Measurements from ENCODE around the gene PTGER4. TPM values are rescaled to one million over a fixed set of nuclear protein-coding genes. Genes with fewer than 3 reads are reported as not detected.

PTGER4 gene
- polyA plus RNA-seq, 1 of the 3 experiments (the other 2 are of a cell fraction): not detected

DNA sequence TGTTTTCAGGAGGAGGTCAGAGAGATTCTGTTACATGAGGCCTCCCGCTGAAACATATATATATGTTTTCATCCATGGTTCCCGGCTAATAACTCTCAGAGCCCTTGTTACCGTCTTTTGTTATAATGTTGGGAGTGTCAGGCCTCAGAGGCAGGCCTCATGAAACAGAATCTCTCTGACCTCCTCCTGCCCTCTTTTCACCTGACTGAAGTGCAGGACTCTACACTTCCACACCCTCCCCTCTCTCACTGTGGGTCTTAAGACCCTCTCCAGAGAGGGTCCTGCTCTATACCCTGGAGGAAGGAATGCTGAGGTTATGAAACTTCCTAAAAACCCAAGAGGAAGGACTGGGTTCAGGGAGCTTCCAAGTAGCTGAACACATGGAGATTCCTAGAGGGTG is 28.5 kb upstream of the PTGER4 start:
- no peaks in the 10 kb centered on the region for H3K36me3 ChIP-seq (replicated peaks in 1 of 2; ENCODE audit: control insufficient read depth in 1 of 2, insufficient read depth in 2 of 2, low read length in 1 of 2)
- TF ChIP-seq FOSL2 (IDR thresholded peaks at IDR 0.05; ENCODE audit: borderline replicate concordance, low read depth) (no peak), TEAD4 (IDR thresholded peaks at IDR 0.05; ENCODE audit: borderline replicate concordance, insufficient read depth) (no peak)
- TF ChIP-seq, protein P1, sequence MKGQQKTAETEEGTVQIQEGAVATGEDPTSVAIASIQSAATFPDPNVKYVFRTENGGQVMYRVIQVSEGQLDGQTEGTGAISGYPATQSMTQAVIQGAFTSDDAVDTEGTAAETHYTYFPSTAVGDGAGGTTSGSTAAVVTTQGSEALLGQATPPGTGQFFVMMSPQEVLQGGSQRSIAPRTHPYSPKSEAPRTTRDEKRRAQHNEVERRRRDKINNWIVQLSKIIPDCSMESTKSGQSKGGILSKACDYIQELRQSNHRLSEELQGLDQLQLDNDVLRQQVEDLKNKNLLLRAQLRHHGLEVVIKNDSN (IDR thresholded peaks at IDR 0.05; ENCODE audit: borderline replicate concordance, low read depth): no peak
- TF ChIP-seq, protein P2, sequence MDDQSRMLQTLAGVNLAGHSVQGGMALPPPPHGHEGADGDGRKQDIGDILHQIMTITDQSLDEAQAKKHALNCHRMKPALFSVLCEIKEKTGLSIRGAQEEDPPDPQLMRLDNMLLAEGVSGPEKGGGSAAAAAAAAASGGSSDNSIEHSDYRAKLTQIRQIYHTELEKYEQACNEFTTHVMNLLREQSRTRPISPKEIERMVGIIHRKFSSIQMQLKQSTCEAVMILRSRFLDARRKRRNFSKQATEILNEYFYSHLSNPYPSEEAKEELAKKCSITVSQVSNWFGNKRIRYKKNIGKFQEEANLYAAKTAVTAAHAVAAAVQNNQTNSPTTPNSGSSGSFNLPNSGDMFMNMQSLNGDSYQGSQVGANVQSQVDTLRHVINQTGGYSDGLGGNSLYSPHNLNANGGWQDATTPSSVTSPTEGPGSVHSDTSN (IDR thresholded peaks at IDR 0.05): no peak
- TF ChIP-seq, protein P3, sequence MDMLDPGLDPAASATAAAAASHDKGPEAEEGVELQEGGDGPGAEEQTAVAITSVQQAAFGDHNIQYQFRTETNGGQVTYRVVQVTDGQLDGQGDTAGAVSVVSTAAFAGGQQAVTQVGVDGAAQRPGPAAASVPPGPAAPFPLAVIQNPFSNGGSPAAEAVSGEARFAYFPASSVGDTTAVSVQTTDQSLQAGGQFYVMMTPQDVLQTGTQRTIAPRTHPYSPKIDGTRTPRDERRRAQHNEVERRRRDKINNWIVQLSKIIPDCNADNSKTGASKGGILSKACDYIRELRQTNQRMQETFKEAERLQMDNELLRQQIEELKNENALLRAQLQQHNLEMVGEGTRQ (IDR thresholded peaks at IDR 0.05; ENCODE audit: borderline replicate concordance, low read depth, low read length): no peak
- DNase-seq: no peak
- no peaks in the 10 kb centered on the region for H3K9me3 ChIP-seq
- no peak overlapping the region for H2AFZ ChIP-seq (ENCODE audit: low read depth)
- H3K9me2 ChIP-seq: no peaks in the 10 kb centered on the region
- no peaks in the 10 kb centered on the region for H3K4me1 ChIP-seq (ENCODE audit: control insufficient read depth in 1 of 2, insufficient read depth in 2 of 2, low read depth in 1 of 2, low read length in 1 of 2)
- H4K20me1 ChIP-seq (ENCODE audit: insufficient read depth): no peaks in the 10 kb centered on the region
- H3K4me2 ChIP-seq: no peak overlapping the region
- 63% methylated on average over 3 of the region's 3 CpGs for WGBS (ENCODE audit: low lambda C conversion rate)
- no peak overlapping the region for H3K9ac ChIP-seq
- POLR2A ChIA-PET: no interaction called here
- no peaks in the 10 kb centered on the region for H3K79me2 ChIP-seq (ENCODE audit: insufficient read depth)
- H3K4me3 ChIP-seq (ENCODE audit: low read depth in 2 of 2, low read length in 1 of 2): no peak overlapping the region
- H3K27ac ChIP-seq (ENCODE audit: low read depth in 2 of 2, low read length in 1 of 2): no peak overlapping the region
- H3F3A ChIP-seq (replicated peaks; ENCODE audit: insufficient read depth): no peaks in the 10 kb centered on the region
- no peaks in the 10 kb centered on the region; the same call in 1 of the 2 replicates for H3K27me3 ChIP-seq (ENCODE audit: insufficient read depth)
- CTCF ChIA-PET: no interaction called here

DNA sequence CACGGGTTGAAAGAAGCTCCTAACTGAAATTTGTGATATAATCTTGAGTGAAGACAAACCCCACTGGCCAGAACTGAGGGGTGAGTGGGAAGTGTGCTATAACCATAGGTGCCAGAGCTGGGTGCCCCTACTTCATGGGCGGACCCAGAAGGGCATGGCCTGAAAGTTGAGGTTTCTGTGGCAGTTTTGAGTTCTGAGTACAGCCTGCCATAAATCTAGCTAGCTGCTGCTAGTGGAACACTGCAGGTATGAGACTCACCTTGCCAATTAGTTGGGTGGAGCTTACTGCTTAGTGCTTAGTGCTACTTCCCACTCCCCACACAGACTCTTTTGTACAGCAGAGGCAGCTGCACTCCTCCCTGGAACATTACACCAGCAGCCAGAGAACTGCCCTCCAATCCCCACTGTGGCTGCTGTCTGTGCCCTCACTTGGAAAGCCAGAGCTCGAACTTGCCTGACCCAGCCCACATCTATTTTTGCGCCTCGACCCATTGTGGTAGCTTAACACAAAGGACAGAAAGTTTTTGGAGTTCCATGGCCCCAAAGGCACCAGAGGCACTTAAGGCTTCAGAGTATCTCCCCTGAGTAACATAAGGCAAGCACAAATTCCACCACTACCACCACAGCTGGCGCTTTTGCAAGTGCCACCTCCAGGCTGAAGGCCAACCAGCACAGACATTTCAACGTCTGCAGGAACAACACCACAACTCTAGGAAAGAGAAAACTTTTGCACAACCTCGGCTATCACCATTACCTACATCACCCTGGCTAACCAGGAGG is 27.1 kb upstream of the PTGER4 start:
- H3K9ac ChIP-seq: no peak overlapping the region
- no peaks in the 10 kb centered on the region for H3K36me3 ChIP-seq (replicated peaks in 1 of 2; ENCODE audit: control insufficient read depth in 1 of 2, insufficient read depth in 2 of 2, low read length in 1 of 2)
- H3K4me2 ChIP-seq: no peak overlapping the region
- no peaks in the 10 kb centered on the region for H3K9me2 ChIP-seq
- TF ChIP-seq GATA2 (CRISPR knock-in tag; IDR thresholded peaks at IDR 0.05): no peak
- TF ChIP-seq, protein P3 (IDR thresholded peaks at IDR 0.05; ENCODE audit: borderline replicate concordance, low read depth, low read length): no peak
- no peak for TF ChIP-seq RXRA (IDR thresholded peaks at IDR 0.05; ENCODE audit: borderline replicate concordance, low read depth)
- TF ChIP-seq MXI1 (IDR thresholded peaks at IDR 0.05; ENCODE audit: low read depth, low read length): no peak
- TF ChIP-seq YY1 (IDR thresholded peaks at IDR 0.05; ENCODE audit: low read depth): no peak
- no peak for TF ChIP-seq TEAD4 (IDR thresholded peaks at IDR 0.05; ENCODE audit: borderline replicate concordance, insufficient read depth)
- TF ChIP-seq, protein P2 (IDR thresholded peaks at IDR 0.05): no peak
- no peak for TF ChIP-seq SMC3 (IDR thresholded peaks at IDR 0.05; ENCODE audit: low read depth, low read length)
- TF ChIP-seq, protein P1 (IDR thresholded peaks at IDR 0.05; ENCODE audit: borderline replicate concordance, low read depth): no peak
- H2AFZ ChIP-seq (ENCODE audit: low read depth): no peak overlapping the region
- POLR2A ChIA-PET: no interaction called here
- WGBS (ENCODE audit: low lambda C conversion rate): 17% methylated on average over 8 of the region's 8 CpGs
- H3K27me3 ChIP-seq (ENCODE audit: insufficient read depth): no peaks in the 10 kb centered on the region; the same call in 1 of the 2 replicates
- no peaks in the 10 kb centered on the region for H3K9me3 ChIP-seq
- no peaks in the 10 kb centered on the region for H3F3A ChIP-seq (replicated peaks; ENCODE audit: insufficient read depth)
- DNase-seq: no peak
- CTCF ChIA-PET: no interaction called here
- no peak overlapping the region for H3K27ac ChIP-seq (ENCODE audit: low read depth in 2 of 2, low read length in 1 of 2)
- H3K79me2 ChIP-seq (ENCODE audit: insufficient read depth): no peaks in the 10 kb centered on the region
- no peaks in the 10 kb centered on the region for H4K20me1 ChIP-seq (ENCODE audit: insufficient read depth)
- no peaks in the 10 kb centered on the region for H3K4me1 ChIP-seq (ENCODE audit: control insufficient read depth in 1 of 2, insufficient read depth in 2 of 2, low read depth in 1 of 2, low read length in 1 of 2)
- no peak overlapping the region for H3K4me3 ChIP-seq (ENCODE audit: low read depth in 2 of 2, low read length in 1 of 2)

Data from SK-N-SH (cell line).